Measurements from ENCODE around the gene CD9.
"Not testable (repeated sequence)": the region's sequence is repeated elsewhere in the genome, so short reads cannot be mapped to it uniquely, and the experiment has no call there.

Gene CD9

GRCh38 chr12:6208130-6208529 is 7.9 kb downstream of the CD9 start:
- peak overlapping the region; percentile 82 to 100 (median 98) for H3K27ac Mint-ChIP-seq
- H3K9me3 Mint-ChIP-seq, result no peaks in the 10 kb centered on the region
- H3K4me1 Mint-ChIP-seq, result peaks cover 62% of the 10 kb centered on the region
- H3K4me3 Mint-ChIP-seq, result no peak overlapping the region
- peaks cover 9% of the 10 kb centered on the region for H3K27me3 Mint-ChIP-seq (ENCODE audit: low read depth)
- TF ChIP-seq CTCF (IDR thresholded peaks at IDR 0.05; ENCODE audit: unreplicated experiment in 3 of 3), result no peak
- H3K36me3 Mint-ChIP-seq (ENCODE audit: low read depth), result no peaks in the 10 kb centered on the region

GRCh38 chr12:6209428-6209827 is 9.2 kb downstream of the CD9 start:
- Mint-ChIP-seq H3K4me1 (peaks cover 59% of the 10 kb centered on the region), H3K27ac (peak overlapping the region; percentile 89 to 100 (median 96)), H3K4me3 (peak overlapping the region; percentile 2 to 7 (median 3))
- H3K36me3 Mint-ChIP-seq (ENCODE audit: low read depth); H3K27me3 Mint-ChIP-seq (ENCODE audit: low read depth); H3K9me3 Mint-ChIP-seq: not testable (repeated sequence)

- H3K9me3 Mint-ChIP-seq, result no peaks in the 10 kb centered on the region
- TF ChIP-seq CTCF (IDR thresholded peaks at IDR 0.05; ENCODE audit: unreplicated experiment in 3 of 3), result no peak
- H3K27me3 Mint-ChIP-seq (ENCODE audit: low read depth), result peaks cover 9% of the 10 kb centered on the region
- H3K27ac Mint-ChIP-seq, result peak overlapping the region; percentile 47 to 85 (median 84)
- H3K4me3 Mint-ChIP-seq, result no peak overlapping the region
- no peaks in the 10 kb centered on the region for H3K36me3 Mint-ChIP-seq (ENCODE audit: low read depth)
- peaks cover 54% of the 10 kb centered on the region for H3K4me1 Mint-ChIP-seq
These were observed 11.2 kb downstream of the CD9 start for GRCh38 chr12:6211421-6211869.

- TF ChIP-seq CTCF (IDR thresholded peaks at IDR 0.05; ENCODE audit: unreplicated experiment in 3 of 3), result no peak
- peak overlapping the region; percentile 47 to 85 (median 84) for H3K27ac Mint-ChIP-seq
- H3K27me3 Mint-ChIP-seq (ENCODE audit: low read depth), result peaks cover 9% of the 10 kb centered on the region
- peaks cover 52% of the 10 kb centered on the region for H3K4me1 Mint-ChIP-seq
- H3K36me3 Mint-ChIP-seq (ENCODE audit: low read depth), result no peaks in the 10 kb centered on the region
- no peaks in the 10 kb centered on the region for H3K9me3 Mint-ChIP-seq
- H3K4me3 Mint-ChIP-seq, result no peak overlapping the region
These were observed 11.9 kb downstream of the CD9 start for GRCh38 chr12:6212086-6212485.

- no peak overlapping the region for H3K27ac Mint-ChIP-seq
- peaks cover 46% of the 10 kb centered on the region for H3K4me1 Mint-ChIP-seq
- no peaks in the 10 kb centered on the region for H3K9me3 Mint-ChIP-seq
- TF ChIP-seq CTCF (IDR thresholded peaks at IDR 0.05; ENCODE audit: unreplicated experiment in 3 of 3), result no peak
- H3K4me3 Mint-ChIP-seq, result no peak overlapping the region
- H3K36me3 Mint-ChIP-seq (ENCODE audit: low read depth), result no peaks in the 10 kb centered on the region
- H3K27me3 Mint-ChIP-seq (ENCODE audit: low read depth), result peaks cover 9% of the 10 kb centered on the region
These were observed 13.8 kb downstream of the CD9 start for GRCh38 chr12:6213969-6214368.

GRCh38 chr12:6214633-6215032 is 14.4 kb downstream of the CD9 start:
- peaks cover 9% of the 10 kb centered on the region for H3K27me3 Mint-ChIP-seq (ENCODE audit: low read depth)
- no peaks in the 10 kb centered on the region for H3K36me3 Mint-ChIP-seq (ENCODE audit: low read depth)
- no peaks in the 10 kb centered on the region for H3K9me3 Mint-ChIP-seq
- H3K27ac Mint-ChIP-seq, result peak overlapping the region in 2 of 3 experiments; percentile 90 to 94
- no peak overlapping the region for H3K4me3 Mint-ChIP-seq
- peaks cover 40% of the 10 kb centered on the region for H3K4me1 Mint-ChIP-seq
- no peak for TF ChIP-seq CTCF (IDR thresholded peaks at IDR 0.05; ENCODE audit: unreplicated experiment in 3 of 3)

Measured in nephron (organoid).